GM21526 (cell line): Measurements from ENCODE around the gene PRPSAP2.

Experiments
- ATAC-seq: cut with Tn5 transposase; IDR thresholded peaks from one replicate; pipeline ENCODE4 v1.9.1; 2021; ENCODE audit warnings: moderate library complexity; ENCODE audit not compliant: unreplicated experiment, low FRiP score

Gene PRPSAP2

DNA sequence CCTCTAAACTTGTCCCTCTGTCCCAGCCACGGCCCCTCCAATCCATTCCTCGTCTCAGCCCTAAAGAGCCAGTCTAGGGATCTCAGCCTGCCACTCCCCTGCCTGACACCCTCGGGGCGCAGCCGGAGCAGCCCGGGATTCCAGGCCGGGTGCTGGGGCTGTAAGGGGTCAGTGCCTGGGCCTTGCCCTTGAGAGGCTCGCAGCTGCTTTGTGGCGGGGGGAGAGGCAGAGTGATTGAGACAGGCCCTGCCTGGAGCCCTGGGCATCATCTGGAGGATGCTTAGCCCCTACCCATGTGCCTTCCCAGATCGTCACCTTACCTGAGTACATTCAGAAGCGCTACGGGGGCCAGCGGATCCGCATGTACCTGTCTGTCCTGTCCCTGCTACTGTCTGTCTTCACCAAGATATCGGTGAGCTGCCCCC lies 102.3 kb downstream of the PRPSAP2 start:
- no peak for ATAC-seq

DNA sequence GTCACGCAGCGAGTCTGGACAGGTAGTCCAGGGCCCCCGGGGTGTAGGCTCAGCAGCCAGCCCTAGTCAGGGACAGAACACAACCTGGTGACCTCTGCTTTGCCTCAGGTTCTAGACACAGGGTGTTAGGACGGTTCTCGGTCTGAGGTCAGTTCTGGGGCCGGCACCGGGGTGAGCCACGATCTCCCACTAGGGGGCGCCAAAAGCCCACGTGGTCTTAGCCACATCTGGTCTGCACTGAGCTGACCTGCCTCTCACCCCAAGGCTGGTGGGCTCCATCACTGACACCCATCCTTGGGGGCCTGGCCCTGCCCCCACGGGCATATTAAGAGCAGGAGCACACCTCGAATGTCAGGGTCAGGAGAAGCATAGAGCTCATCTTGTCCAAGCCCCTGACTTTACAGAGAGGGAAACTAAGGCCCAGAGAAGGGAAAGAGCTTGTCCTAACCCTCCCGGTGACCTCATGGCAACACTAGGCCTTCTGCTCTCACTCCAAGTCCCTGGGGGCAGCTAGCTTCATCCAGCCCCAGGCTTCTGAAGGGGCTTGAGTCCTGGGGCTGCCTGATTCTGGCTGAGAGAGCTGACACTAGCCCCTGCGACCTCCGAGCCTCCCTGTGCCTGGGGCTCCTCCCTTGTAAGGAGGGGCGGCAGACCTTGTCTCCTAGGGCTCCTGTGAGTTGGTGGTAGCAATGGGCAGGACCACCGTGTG lies 103.0 kb downstream of the PRPSAP2 start:
- ATAC-seq = no peak

- no peak for ATAC-seq
These were observed 103.9 kb downstream of the PRPSAP2 start for GRCh38 chr17:18961634-18962493.

DNA sequence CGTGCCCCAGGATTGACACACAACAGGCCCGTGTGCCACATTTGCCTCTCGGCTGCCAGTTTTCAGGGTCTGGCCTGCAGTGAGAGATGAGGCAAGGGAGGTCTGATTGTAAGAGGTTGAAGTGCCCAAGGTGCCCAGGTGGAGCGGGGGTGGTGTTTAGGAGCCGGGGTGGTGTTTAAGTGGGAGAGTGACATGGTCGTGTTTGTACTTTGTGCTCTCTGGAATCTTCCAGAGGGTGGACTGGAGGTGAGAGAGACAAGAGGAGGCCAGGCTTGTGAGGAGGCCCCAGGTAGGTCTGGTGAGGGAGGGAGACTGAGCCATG lies 104.5 kb downstream of the PRPSAP2 start:
- no peak for ATAC-seq

GRCh38 chr17:18963126-18964017 lies 105.4 kb downstream of the PRPSAP2 start:
- ATAC-seq = no peak

DNA sequence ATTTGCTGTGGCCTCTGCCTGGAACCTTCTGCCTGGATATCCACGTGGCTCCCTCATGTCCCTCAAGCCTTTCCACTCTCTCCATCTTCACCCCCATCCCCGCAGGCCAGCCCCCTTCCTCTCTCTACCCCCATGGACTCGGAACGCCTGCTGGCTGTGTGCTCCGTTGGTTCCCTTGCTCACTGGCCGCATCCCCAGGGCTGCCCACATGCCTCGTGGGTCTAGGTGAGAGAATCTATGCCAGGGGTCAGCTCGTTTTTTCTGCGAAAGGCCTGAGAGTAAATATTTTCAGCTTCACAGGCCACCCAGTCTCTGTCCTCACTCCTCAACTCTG lies 106.1 kb downstream of the PRPSAP2 start:
- no peak for ATAC-seq

DNA sequence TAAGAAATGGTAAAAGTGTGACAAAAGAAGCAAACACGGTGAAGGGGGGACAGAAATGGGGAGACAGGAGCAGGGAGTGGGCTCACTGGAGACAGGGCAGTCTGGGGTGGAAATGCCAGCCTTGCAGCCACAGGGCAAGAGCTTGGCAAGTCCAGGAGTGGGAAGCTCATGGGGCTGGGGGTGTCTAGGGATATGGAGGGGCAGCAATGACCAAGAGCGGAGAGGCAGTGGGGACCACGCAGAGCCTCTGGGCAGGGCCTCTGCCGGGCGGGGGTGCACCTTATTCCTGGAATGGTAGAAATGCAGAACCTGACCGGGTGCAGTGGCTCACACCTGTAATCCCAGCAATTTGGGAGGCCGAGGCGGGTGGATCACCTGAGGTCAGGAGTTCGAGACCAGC lies 106.6 kb downstream of the PRPSAP2 start:
- ATAC-seq = no peak

DNA sequence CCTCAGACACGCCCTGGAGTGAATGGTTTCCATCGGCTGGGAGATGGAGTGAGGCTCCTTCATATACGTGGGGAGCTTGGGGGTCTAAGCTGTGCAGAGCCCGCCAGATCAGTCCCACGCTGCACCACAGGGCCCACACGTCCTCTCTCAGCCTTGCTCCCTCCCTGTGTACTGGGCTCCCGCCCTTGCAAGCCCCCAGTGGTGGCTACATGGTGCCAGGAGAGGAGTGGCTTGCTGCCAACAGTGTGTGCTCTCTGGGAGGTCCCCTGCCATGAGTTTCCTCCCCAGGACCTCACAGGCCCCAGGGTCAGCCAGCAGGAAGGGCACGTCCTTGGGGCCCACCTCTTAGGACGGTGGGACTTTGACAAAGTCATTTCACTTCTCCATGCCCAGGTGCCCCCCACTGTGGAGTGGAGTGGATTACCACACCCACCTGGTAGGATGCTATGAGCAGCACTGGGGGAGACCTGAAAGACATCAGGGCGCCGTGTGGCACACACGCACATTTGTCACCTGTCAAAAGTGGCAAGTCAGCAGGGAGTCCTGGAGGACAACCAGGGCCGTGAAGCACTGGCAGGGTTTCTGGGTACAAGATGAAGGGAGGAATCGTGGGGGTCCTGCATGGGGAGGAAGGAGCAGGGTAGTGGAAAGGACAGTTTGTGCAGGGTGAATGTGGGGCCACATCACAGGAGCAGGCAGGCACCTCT lies 107.8 kb downstream of the PRPSAP2 start:
- ATAC-seq = no peak

- no peak for ATAC-seq
These were observed 109.1 kb downstream of the PRPSAP2 start for GRCh38 chr17:18966831-18967624.

- no peak for ATAC-seq
These were observed 110.0 kb downstream of the PRPSAP2 start for GRCh38 chr17:18967916-18968315.

DNA sequence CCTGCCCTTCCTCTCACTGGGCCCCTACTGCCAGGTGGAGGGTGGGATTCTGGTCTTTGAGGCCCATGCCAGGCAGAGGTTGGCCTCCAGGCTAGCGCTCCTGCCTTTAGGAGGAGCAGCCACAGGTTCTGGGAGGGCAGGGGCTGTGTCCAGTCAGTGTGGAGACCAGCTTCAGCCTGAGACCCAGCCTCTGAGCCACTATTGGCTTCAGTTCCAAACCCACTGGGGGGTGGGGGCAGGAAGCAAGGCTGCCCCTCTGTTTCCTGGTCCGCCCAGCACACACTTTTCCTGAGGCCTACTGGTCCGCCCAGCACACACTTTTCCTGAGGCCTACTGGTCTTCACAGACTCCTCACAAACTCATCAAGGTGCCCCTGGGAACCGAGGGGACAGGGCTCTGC lies 110.4 kb downstream of the PRPSAP2 start:
- ATAC-seq = no peak

DNA sequence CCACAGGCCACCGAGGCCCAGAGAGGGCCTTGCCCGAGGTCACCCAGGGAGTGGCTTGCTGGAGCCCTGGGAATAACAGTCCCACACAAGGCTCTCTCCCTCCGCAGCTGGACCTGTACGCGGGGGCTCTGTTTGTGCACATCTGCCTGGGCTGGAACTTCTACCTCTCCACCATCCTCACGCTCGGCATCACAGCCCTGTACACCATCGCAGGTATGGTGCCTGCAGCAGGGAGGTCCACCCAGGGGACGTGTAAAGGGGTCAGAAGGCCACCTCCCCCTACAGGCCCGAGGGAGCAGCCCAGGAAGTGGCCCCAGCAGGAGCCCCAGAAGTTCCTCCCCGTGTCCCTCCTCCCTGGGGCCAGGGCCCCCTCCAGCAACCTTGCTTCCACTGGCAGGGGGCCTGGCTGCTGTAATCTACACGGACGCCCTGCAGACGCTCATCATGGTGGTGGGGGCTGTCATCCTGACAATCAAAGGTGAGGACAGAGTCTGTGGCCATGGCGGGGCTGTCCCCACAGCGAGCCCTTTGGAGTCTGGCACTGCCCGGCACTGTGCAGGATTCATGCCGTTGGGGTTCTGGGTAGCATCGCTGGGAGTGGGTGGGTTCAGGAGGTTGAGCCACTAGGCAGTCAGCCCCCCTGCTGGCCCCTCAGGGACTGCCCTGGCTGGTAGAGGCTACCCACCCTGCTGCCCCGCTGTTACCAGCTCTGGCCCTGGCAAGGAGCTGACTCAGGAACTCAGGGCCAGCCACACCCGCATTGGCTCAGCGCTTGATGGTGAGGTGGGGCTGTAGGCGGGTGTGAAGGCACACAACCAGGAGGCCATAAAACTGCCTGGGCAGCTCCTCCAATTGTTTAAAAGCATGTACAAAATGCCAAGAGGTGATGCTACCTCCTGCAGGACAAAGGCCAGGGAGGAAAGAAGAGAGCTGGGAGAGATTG lies 111.3 kb downstream of the PRPSAP2 start:
- no peak for ATAC-seq

GRCh38 chr17:18970582-18971480 lies 112.9 kb downstream of the PRPSAP2 start:
- ATAC-seq = no peak

DNA sequence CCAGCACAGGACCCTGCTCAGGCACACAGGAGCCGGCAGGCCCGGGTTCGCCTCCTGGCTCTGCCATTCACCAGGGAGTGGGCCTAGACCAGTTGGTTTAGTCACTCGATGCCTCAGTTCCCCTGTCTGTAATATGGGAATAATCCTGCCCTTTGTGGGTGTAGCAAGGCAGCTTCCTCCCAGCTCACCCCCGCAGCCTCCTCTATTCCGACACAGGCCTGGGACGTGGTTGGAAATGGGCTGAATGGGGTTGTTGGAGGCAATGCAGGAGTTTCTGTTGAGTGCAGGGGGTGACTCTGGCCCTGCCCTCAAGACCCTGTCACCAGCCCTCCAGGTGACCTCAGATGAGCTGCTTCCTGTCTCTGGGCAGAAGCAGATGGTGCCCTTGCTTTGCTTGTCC lies 113.9 kb downstream of the PRPSAP2 start:
- ATAC-seq = no peak

DNA sequence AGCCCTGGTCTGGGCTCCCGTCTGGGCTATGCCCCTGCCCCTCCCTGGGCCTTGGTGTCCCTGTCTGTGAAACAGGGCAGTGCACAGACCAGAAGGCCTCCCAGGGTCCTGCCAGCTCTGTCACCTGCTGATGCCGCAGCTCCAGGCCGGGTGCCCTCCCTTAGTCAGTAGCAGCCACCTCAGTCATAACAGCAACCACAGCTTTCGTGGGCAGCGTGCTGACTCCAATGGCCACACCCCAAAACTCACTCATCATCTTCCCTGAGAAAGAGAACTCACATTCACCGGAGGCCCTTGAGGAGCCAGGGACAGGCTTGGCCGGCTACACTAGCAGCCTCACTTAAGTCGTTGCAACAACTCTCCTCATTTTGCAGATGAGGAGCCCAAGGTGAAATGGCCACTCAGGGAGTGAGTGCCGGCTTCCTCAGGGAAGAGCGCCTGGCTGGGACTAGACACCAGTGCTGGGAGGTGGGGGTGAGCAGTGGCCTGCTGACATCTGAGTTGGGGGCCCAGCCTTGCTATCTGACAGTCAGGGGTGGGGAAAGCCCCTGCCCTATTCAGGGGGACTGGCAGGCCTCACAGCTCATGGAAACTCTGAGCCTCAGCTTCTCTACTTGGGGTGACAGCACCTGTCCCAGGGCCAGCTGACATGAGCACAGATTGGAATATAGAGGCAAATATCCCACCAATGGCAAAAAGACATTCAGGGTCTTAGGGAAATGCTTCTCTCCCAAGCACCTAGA lies 116.6 kb downstream of the PRPSAP2 start:
- ATAC-seq = no peak

GRCh38 chr17:18975597-18975996 lies 117.7 kb downstream of the PRPSAP2 start:
- no peak for ATAC-seq

GRCh38 chr17:18976201-18976600 lies 118.3 kb downstream of the PRPSAP2 start:
- no peak for ATAC-seq
